ENCODE results near the gene SLC43A1.

- no peak for TF ChIP-seq PPARA (CRISPR knock-in tag; IDR thresholded peaks at IDR 0.05; ENCODE audit: borderline replicate concordance)
- no peak for TF ChIP-seq PATZ1 (CRISPR knock-in tag; IDR thresholded peaks at IDR 0.05; ENCODE audit: borderline replicate concordance)
- no peak for TF ChIP-seq ESRRG (CRISPR knock-in tag; IDR thresholded peaks at IDR 0.05)
- TF ChIP-seq ZNF70 (CRISPR knock-in tag; IDR thresholded peaks at IDR 0.05), result no peak
- TF ChIP-seq ZNF8 (CRISPR knock-in tag; IDR thresholded peaks at IDR 0.05), result no peak
- no peak for TF ChIP-seq ZC3H10 (CRISPR knock-in tag; IDR thresholded peaks at IDR 0.05)
- TF ChIP-seq ZNF565 (CRISPR knock-in tag; conservative IDR thresholded peaks at IDR 0.05; ENCODE audit: low read depth), result no peak
- no peak for TF ChIP-seq CSRNP3 (CRISPR knock-in tag; IDR thresholded peaks at IDR 0.05)
- no peak for TF ChIP-seq GLIS3 (CRISPR knock-in tag; IDR thresholded peaks at IDR 0.05)
- TF ChIP-seq ZFP30 (CRISPR knock-in tag; IDR thresholded peaks at IDR 0.05), result no peak
- no peak for TF ChIP-seq TCF4 (CRISPR knock-in tag; IDR thresholded peaks at IDR 0.05; ENCODE audit: borderline replicate concordance)
- no peak for TF ChIP-seq ISL1 (CRISPR knock-in tag; IDR thresholded peaks at IDR 0.05)
- TF ChIP-seq SNAI2 (CRISPR knock-in tag; IDR thresholded peaks at IDR 0.05), result no peak
- TF ChIP-seq ZFP3 (CRISPR knock-in tag; IDR thresholded peaks at IDR 0.05), result no peak
Measured at GRCh38 chr11:57501953-57502352, 13.5 kb downstream of the SLC43A1 start.
